Type B pancreatic cell (in vitro differentiated cells): ENCODE measurements around the gene RBP4. TPM values are rescaled to one million over a fixed set of nuclear protein-coding genes. Genes with fewer than 3 reads are reported as not detected.
A peak's percentile ranks its signal among the peaks of the same experiment; 100 is the strongest.

ENCODE experiments used
- DNase-seq: peaks from one replicate; pipeline ENCODE4 v3.0.0; 2021; ENCODE audit warnings: mixed read lengths; ENCODE audit not compliant: unreplicated experiment; ENCODE audit errors: extremely low spot score
- H3K27ac Mint-ChIP-seq: 2 replicates; pipeline ENCODE4 v1.8.0; 2021; ENCODE audit warnings: mild to moderate bottlenecking, mixed read lengths
- H3K27me3 Mint-ChIP-seq: 2 replicates; pipeline ENCODE4 v1.8.0; 2021; ENCODE audit warnings: mixed read lengths
- H3K36me3 Mint-ChIP-seq: 2 replicates; pipeline ENCODE4 v1.8.0; 2021; ENCODE audit warnings: mixed read lengths
- H3K4me1 Mint-ChIP-seq: one replicate; pipeline ENCODE4 v1.8.0; 2021; ENCODE audit warnings: mixed read lengths; ENCODE audit not compliant: unreplicated experiment
- H3K4me3 Mint-ChIP-seq: 2 replicates; pipeline ENCODE4 v1.8.0; 2021; ENCODE audit warnings: mild to moderate bottlenecking, mixed read lengths
- H3K9me3 Mint-ChIP-seq: 2 replicates; pipeline ENCODE4 v1.8.0; 2021; ENCODE audit warnings: mixed read lengths
- total RNA-seq: library from RNA; stranded (reverse); gene quantifications from 2 replicates; pipeline ENCODE4 v1.2.1, GENCODE V29; 2021; ENCODE audit warnings: low replicate concordance
- TF ChIP-seq, protein P1 (sequence below): fragments of 200-600 bp; sonication (generic); conservative IDR thresholded peaks from 2 replicates; pipeline ENCODE4 v1.5.0; 2021; ENCODE audit warnings: antibody characterized with exemption, mild to moderate bottlenecking

The RBP4 gene
- total RNA-seq, 1 donor from 2014 or later, result 30.3 TPM

GRCh38 chr10:93600446-93601145, 439 bp downstream of the RBP4 start:
- no peak for DNase-seq
- no peaks in the 10 kb centered on the region for H3K9me3 Mint-ChIP-seq
- H3K27me3 Mint-ChIP-seq, result peaks cover 66% of the 10 kb centered on the region
- peaks cover 10% of the 10 kb centered on the region for H3K4me1 Mint-ChIP-seq
- no peaks in the 10 kb centered on the region for H3K36me3 Mint-ChIP-seq
- H3K27ac Mint-ChIP-seq, result no peak overlapping the region
- TF ChIP-seq, protein P1, sequence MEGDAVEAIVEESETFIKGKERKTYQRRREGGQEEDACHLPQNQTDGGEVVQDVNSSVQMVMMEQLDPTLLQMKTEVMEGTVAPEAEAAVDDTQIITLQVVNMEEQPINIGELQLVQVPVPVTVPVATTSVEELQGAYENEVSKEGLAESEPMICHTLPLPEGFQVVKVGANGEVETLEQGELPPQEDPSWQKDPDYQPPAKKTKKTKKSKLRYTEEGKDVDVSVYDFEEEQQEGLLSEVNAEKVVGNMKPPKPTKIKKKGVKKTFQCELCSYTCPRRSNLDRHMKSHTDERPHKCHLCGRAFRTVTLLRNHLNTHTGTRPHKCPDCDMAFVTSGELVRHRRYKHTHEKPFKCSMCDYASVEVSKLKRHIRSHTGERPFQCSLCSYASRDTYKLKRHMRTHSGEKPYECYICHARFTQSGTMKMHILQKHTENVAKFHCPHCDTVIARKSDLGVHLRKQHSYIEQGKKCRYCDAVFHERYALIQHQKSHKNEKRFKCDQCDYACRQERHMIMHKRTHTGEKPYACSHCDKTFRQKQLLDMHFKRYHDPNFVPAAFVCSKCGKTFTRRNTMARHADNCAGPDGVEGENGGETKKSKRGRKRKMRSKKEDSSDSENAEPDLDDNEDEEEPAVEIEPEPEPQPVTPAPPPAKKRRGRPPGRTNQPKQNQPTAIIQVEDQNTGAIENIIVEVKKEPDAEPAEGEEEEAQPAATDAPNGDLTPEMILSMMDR, result no peak
- H3K4me3 Mint-ChIP-seq, result peak overlapping the region; percentile 84

- Mint-ChIP-seq H3K4me1 (peaks cover 10% of the 10 kb centered on the region), H3K27ac (no peak overlapping the region), H3K9me3 (no peaks in the 10 kb centered on the region), H3K4me3 (peak overlapping the region; percentile 84), H3K27me3 (peaks cover 68% of the 10 kb centered on the region), H3K36me3 (no peaks in the 10 kb centered on the region)
- DNase-seq, result no peak
- TF ChIP-seq, protein P1, result no peak
These were observed 1.3 kb downstream of the RBP4 start for GRCh38 chr10:93599778-93600177.

DNA sequence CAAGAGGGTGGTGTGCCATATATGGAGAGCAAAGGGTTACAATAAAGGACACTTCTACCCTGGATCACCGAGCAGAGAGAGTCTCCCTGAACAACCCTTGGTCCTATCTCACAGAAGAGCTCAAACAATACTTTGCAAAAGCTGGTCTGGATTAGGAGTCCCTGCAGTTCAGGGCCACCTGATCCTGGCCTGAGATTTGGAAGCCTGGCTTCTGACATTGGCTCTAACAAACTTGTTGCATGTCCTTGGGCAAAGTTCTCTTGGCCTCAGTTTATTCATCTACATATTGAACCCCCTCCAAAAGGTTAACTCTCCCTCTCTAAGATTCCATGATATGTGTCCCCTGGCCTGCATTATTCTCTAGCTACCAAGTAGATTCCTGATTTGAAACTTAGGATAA, 1.7 kb downstream of the RBP4 start:
- TF ChIP-seq, protein P1, result no peak
- Mint-ChIP-seq H3K27ac (no peak overlapping the region), H3K4me3 (no peak overlapping the region), H3K4me1 (peaks cover 5% of the 10 kb centered on the region), H3K27me3 (peaks cover 64% of the 10 kb centered on the region), H3K36me3 (no peaks in the 10 kb centered on the region), H3K9me3 (no peaks in the 10 kb centered on the region)
- DNase-seq, result no peak

- no peak for DNase-seq
- Mint-ChIP-seq H3K36me3 (no peaks in the 10 kb centered on the region), H3K9me3 (no peaks in the 10 kb centered on the region), H3K4me3 (no peak overlapping the region), H3K27me3 (peaks cover 52% of the 10 kb centered on the region), H3K27ac (no peak overlapping the region), H3K4me1 (no peaks in the 10 kb centered on the region)
- TF ChIP-seq, protein P1, result no peak
These were observed 2.9 kb downstream of the RBP4 start for GRCh38 chr10:93598157-93598556.

DNA sequence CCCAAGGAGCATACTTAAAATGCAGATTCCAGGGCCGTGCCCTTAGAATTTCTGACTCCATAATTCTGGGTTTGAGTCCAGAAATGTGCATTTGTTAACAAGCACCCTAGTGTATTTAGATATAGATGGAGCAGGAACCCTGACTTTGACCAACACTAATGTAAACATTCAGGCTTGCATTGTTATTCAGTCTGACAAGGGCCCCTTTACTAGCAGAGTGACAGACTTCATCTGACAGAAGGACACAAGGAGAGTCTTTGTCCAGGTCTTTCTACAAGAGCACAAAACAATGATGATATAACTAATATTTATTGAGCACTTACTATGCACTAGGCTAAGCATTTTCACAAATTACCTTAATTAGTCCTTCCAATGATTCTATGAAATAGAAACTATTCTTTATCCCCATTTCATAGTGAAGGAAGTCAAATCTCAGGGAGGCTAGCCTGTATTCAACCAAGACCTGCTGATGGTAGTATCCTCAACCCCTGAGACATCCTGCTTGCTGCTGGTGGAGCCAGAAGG, 3.9 kb downstream of the RBP4 start:
- peaks cover 42% of the 10 kb centered on the region for H3K27me3 Mint-ChIP-seq
- no peaks in the 10 kb centered on the region for H3K9me3 Mint-ChIP-seq

More for the DNA sequence above, 3.9 kb downstream of the RBP4 start:
- TF ChIP-seq, protein P1, result no peak
- Mint-ChIP-seq H3K27ac (no peak overlapping the region), H3K4me3 (no peak overlapping the region), H3K4me1 (no peaks in the 10 kb centered on the region), H3K36me3 (no peaks in the 10 kb centered on the region)
- no peak for DNase-seq
